CD4-positive, alpha-beta memory T cell (primary cell): ENCODE data around the gene ZNF687. TPM values are rescaled to one million over a fixed set of nuclear protein-coding genes. Genes with fewer than 3 reads are reported as not detected.

ENCODE experiments used
- CTCF ChIA-PET: fragments of 350-600 bp; sonication (Branson Sonifier 250); formaldehyde crosslinking; loops from one replicate; lab custom pipeline; 2021; ENCODE audit warnings: inconsistent platforms; ENCODE audit not compliant: partially characterized antibody; lab: Charles Lee
- POLR2A ChIA-PET: fragments of 350-600 bp; sonication (Branson Sonifier 250); formaldehyde crosslinking; loops from one replicate; lab custom pipeline; 2021; ENCODE audit not compliant: partially characterized antibody; lab: Charles Lee
- DNase-seq, 5 donors: peaks; one replicate each; pipeline versions ENCODE4 v3.0.0 to v3.0.0-alpha.2; 2020 to 2022; ENCODE audit warnings: mixed read lengths in 1 of 5
- H3K27ac ChIP-seq: one replicate; pipeline ENCODE4 v1.7.0; 2013; ENCODE audit warnings: low read depth, low read length
- H3K27me3 ChIP-seq: 2 replicates; pipeline ENCODE4 v1.7.0; 2013; ENCODE audit warnings: mild to moderate bottlenecking, low read length, moderate library complexity; ENCODE audit not compliant: insufficient read depth
- H3K36me3 ChIP-seq: 2 replicates; pipeline ENCODE4 v1.7.0; 2013; ENCODE audit warnings: mild to moderate bottlenecking, low read length, moderate library complexity; ENCODE audit not compliant: insufficient read depth
- H3K4me1 ChIP-seq: 2 replicates; pipeline ENCODE4 v1.7.0; 2013; ENCODE audit warnings: mild to moderate bottlenecking, low read length, moderate library complexity; ENCODE audit not compliant: insufficient read depth
- H3K4me3 ChIP-seq, 2 donors: one replicate each; pipeline ENCODE4 v1.7.0; 2013; ENCODE audit warnings: low read length in 2 of 2, mild to moderate bottlenecking in 1 of 2
- H3K9me3 ChIP-seq, 2 donors: one replicate each; pipeline ENCODE4 v1.7.0; 2013; ENCODE audit warnings: low read length in 2 of 2, control low read depth in 1 of 2; ENCODE audit not compliant: control insufficient read depth in 1 of 2
- H3K27ac Mint-ChIP-seq, 7 donors: one replicate each; pipeline ENCODE4 v1.8.0; 2020 to 2021; ENCODE audit warnings: mixed read lengths in 7 of 7, mild to moderate bottlenecking in 6 of 7, inconsistent platforms in 3 of 7, moderate library complexity in 3 of 7
- H3K27me3 Mint-ChIP-seq, 2 donors: one replicate each; pipeline ENCODE4 v1.8.0; 2020 to 2021; ENCODE audit warnings: mixed read lengths in 2 of 2
- H3K36me3 Mint-ChIP-seq, 2 donors: one replicate each; pipeline ENCODE4 v1.8.0; 2020 to 2021; ENCODE audit warnings: mixed read lengths in 2 of 2, inconsistent platforms in 1 of 2, mild to moderate bottlenecking in 1 of 2
- H3K4me1 Mint-ChIP-seq, 4 donors: one replicate each; pipeline ENCODE4 v1.8.0; 2020 to 2021; ENCODE audit warnings: mixed read lengths in 4 of 4, mild to moderate bottlenecking in 1 of 4
- H3K4me3 Mint-ChIP-seq, 8 donors: one replicate each; pipeline ENCODE4 v1.8.0; 2020 to 2021; ENCODE audit warnings: mixed read lengths in 8 of 8, mild to moderate bottlenecking in 7 of 8, moderate library complexity in 6 of 8, inconsistent platforms in 3 of 8
- H3K9me3 Mint-ChIP-seq, 8 donors: one replicate each; pipeline ENCODE4 v1.8.0; 2020 to 2021; ENCODE audit warnings: mixed read lengths in 8 of 8, mild to moderate bottlenecking in 5 of 8, inconsistent platforms in 3 of 8, moderate library complexity in 1 of 8
- intact Hi-C: fragments of 100-400 bp; cut with micrococcal nuclease; formaldehyde crosslinking; loops from one replicate; pipeline ENCODE4 v1.15.1; 2023
- polyA plus RNA-seq, 2 donors: library from polyadenylated mRNA; unstranded; fragments of 300-500 nt; fragmentation: Illumina TruSeq; gene quantifications; one replicate each; pipeline ENCODE4 v1.2.3, GENCODE V29; 2021
- total RNA-seq, 2 experiments: library from RNA; stranded (reverse); gene quantifications; one replicate each; pipeline ENCODE4 v1.2.3, GENCODE V29; 2021

The ZNF687 gene
- total and polyA plus RNA-seq, 4 experiments from 2014 or later = 0.36 to 39.3 (median 20.2) TPM

DNA sequence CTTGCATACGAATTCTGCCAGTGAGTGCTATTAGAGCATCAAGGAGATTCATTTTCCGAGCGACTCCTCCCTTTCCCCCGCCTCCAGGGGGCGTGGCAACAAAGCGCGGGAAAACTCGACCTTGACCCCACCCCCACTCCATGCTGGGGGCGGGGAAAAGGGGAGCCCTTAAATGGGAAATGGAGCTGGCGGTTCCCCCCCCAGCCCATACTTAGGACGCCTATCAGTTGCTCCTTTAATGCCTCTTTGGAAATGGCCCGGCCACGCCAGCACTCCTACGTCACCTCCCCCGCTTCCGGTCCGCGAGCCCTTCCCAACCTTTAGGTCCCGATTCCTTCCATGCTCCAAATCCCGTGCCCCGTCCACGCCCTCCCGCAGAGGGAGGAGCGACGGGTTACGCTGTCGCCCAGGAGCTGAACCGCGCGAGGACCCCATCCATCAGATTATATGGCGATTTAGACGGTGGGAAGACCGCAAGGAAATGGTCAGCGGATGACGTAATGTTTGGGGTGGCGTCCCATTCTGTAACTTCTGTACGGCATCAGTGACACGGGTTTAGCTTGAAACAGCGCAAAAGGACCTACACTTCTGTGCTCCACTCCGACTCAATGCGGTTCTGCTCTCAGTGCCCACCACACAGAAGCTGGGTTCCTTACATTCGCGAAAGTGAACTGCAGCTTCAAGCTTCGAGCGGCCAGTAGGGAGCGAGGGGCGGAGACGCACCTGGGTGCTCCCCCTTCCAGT lies 702 bp upstream of the ZNF687 start:
- Histone ChIP-seq H3K27ac (peak overlapping the region; percentile 94), H3K27me3 (no peaks in the 10 kb centered on the region), H3K36me3 (peaks cover 7% of the 10 kb centered on the region), H3K9me3 (no peaks in the 10 kb centered on the region), H3K4me1 (peaks cover 25% of the 10 kb centered on the region), H3K4me3 (peak overlapping the region; percentile 71 to 99)
- Mint-ChIP-seq H3K27ac (peak overlapping the region; percentile 96 to 100 (median 99)), H3K4me3 (peak overlapping the region; percentile 94 to 99 (median 98)), H3K36me3 (peaks cover 6 to 35% of the 10 kb centered on the region in 2 donors), H3K27me3 (no peaks in the 10 kb centered on the region), H3K4me1 (peaks cover 14 to 47% (median 33%) of the 10 kb centered on the region in 4 donors), H3K9me3 (peaks cover 0 to 8% (median 0%) of the 10 kb centered on the region in 8 donors)
- ChIA-PET POLR2A (interaction anchor here (0.6 to 4.1 kb wide), 26 partner anchors 8 to 1394 kb away, joined by 3 to 50 read pairs (median 5); partner anchors contain the start of genes C1orf56, CDC42SE1, LYSMD1 and MINDY1), CTCF (interaction anchor here (0.8 to 6.1 kb wide), 13 partner anchors 14 to 721 kb away, joined by 3 to 56 read pairs (median 4); partner anchors contain the start of genes PI4KB, PSMB4 and PSMD4)
- intact Hi-C loops = loop anchor here (1.0 kb wide), 7 partner anchors 27 to 230 kb away; partner anchors contain the start of genes CGN, PI4KB, PIP5K1A and PSMB4
- peak; percentile 93 to 98 (median 95) for DNase-seq

- peak overlapping the region; percentile 85 to 97 (median 93) for H3K27ac Mint-ChIP-seq
- ChIA-PET POLR2A (interaction anchor here (0.5 to 4.1 kb wide), 12 partner anchors 11 to 117 kb away, joined by 3 to 50 read pairs (median 5); partner anchors contain the start of genes PI4KB, PSMB4 and PSMD4), CTCF (interaction anchor here (0.6 to 6.1 kb wide), 5 partner anchors 19 to 77 kb away, joined by 3 to 56 read pairs (median 4); no protein-coding TSS in a partner anchor)
- Histone ChIP-seq H3K36me3 (peaks cover 24% of the 10 kb centered on the region), H3K27me3 (no peaks in the 10 kb centered on the region), H3K9me3 (no peaks in the 10 kb centered on the region), H3K4me1 (peaks cover 25% of the 10 kb centered on the region), H3K27ac (peak overlapping the region; percentile 94), H3K4me3 (peak overlapping the region; percentile 71 to 99)
- H3K27me3 Mint-ChIP-seq = no peaks in the 10 kb centered on the region
- peaks cover 14 to 47% (median 33%) of the 10 kb centered on the region in 4 donors for H3K4me1 Mint-ChIP-seq
- intact Hi-C loops = loop anchor here (1.0 to 2.0 kb wide), 2 partner anchors 93 to 508 kb away; partner anchors contain the start of genes TDRKH and VPS72
- peaks cover 0 to 6% (median 0%) of the 10 kb centered on the region in 8 donors for H3K9me3 Mint-ChIP-seq
- H3K36me3 Mint-ChIP-seq = peaks cover 10 to 47% of the 10 kb centered on the region in 2 donors
- peak in 4 of 5 donors; percentile 14 to 54 (median 23) for DNase-seq
- H3K4me3 Mint-ChIP-seq = peak overlapping the region; percentile 87 to 99 (median 95)
These were observed 1.0 kb downstream of the ZNF687 start for GRCh38 chr1:151282883-151283725.

DNA sequence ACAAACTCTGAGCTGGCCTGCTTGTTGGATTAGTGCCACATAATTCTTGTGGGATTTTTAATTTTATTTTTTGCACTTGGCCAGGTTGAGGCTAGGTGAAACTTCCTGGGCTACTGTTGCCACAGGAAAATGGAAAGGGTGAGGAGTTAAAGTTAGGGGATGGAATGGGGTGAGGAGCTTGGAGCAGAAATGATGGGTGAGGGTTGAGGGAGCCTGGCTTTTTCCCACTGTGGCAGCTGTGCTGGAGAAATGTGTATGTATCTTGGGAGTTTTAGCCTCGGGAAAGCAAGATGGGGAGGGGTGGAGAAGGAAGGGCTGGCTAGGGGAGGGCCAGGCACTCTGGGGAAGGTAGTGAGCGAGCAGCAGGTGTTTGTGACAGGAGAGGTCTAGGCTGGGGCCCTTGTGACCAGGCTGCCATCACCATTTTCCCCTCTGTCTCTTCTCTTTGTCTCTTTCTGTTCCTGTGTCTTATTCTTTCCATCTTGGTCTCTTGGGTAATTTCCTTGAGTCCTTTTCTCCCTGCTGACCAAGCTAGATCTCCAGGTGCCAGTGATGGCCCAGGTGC lies 2.0 kb downstream of the ZNF687 start:
- peaks cover 34% of the 10 kb centered on the region for H3K36me3 ChIP-seq
- Mint-ChIP-seq H3K27me3 (no peaks in the 10 kb centered on the region), H3K4me3 (peak overlapping the region; percentile 15 to 99 (median 94)), H3K27ac (peak overlapping the region; percentile 85 to 97 (median 94)), H3K4me1 (peaks cover 14 to 55% (median 41%) of the 10 kb centered on the region in 4 donors), H3K36me3 (peaks cover 16 to 57% of the 10 kb centered on the region in 2 donors), H3K9me3 (peaks cover 0 to 6% (median 0%) of the 10 kb centered on the region in 8 donors)
- ChIA-PET POLR2A (interaction anchor here (1.1 to 4.1 kb wide), 4 partner anchors 10 to 118 kb away, joined by 3 to 50 read pairs (median 24); partner anchors contain the start of gene PI4KB), CTCF (interaction anchor here (1.1 to 6.1 kb wide), 3 partner anchors 18 to 60 kb away, joined by 4 to 56 read pairs (median 10); no protein-coding TSS in a partner anchor)
- peak overlapping the region; percentile 94 for H3K27ac ChIP-seq
- intact Hi-C loops = no loop called here
- H3K4me1 ChIP-seq = peaks cover 25% of the 10 kb centered on the region
- H3K9me3 ChIP-seq = no peaks in the 10 kb centered on the region
- H3K4me3 ChIP-seq = no peak overlapping the region
- DNase-seq = no peak
- H3K27me3 ChIP-seq = no peaks in the 10 kb centered on the region

DNA sequence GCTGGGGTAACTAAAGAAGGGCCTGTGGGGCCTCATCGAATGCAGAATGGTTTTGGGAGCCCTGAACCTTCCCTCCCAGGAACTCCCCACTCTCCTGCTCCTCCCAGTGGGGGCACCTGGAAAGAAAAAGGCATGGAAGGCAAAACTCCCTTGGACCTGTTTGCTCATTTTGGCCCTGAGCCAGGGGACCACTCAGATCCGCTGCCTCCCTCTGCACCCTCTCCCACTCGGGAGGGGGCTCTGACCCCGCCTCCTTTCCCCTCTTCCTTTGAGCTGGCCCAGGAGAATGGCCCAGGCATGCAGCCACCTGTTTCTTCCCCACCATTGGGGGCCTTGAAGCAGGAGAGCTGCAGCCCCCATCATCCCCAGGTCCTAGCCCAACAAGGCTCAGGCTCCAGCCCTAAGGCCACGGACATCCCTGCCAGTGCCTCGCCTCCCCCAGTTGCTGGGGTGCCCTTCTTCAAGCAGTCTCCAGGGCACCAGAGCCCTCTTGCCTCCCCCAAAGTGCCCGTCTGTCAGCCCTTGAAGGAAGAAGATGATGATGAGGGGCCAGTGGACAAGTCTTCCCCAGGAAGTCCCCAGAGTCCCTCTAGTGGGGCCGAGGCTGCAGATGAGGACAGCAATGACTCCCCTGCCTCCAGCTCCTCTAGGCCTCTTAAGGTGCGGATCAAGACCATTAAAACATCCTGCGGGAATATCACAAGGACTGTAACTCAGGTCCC lies 4.7 kb downstream of the ZNF687 start:
- H3K4me1 ChIP-seq = peaks cover 20% of the 10 kb centered on the region
- ChIA-PET POLR2A (no interaction called here), CTCF (interaction anchor here (1.8 kb wide), 1 partner anchor 14 kb away, joined by 6 read pairs; no protein-coding TSS in a partner anchor)
- H3K27ac ChIP-seq = no peak overlapping the region
- peaks cover 50% of the 10 kb centered on the region for H3K36me3 ChIP-seq
- no peaks in the 10 kb centered on the region for H3K9me3 ChIP-seq
- intact Hi-C loops = no loop called here
- Mint-ChIP-seq H3K27ac (peak overlapping the region in 2 of 7 donors; percentile 44 to 48), H3K27me3 (no peaks in the 10 kb centered on the region), H3K4me3 (no peak overlapping the region), H3K36me3 (peaks cover 24 to 66% of the 10 kb centered on the region in 2 donors), H3K4me1 (peaks cover 15 to 44% (median 33%) of the 10 kb centered on the region in 4 donors), H3K9me3 (peaks cover 0 to 1% (median 0%) of the 10 kb centered on the region in 8 donors)
- no peak overlapping the region for H3K4me3 ChIP-seq
- DNase-seq = no peak
- no peaks in the 10 kb centered on the region for H3K27me3 ChIP-seq

DNA sequence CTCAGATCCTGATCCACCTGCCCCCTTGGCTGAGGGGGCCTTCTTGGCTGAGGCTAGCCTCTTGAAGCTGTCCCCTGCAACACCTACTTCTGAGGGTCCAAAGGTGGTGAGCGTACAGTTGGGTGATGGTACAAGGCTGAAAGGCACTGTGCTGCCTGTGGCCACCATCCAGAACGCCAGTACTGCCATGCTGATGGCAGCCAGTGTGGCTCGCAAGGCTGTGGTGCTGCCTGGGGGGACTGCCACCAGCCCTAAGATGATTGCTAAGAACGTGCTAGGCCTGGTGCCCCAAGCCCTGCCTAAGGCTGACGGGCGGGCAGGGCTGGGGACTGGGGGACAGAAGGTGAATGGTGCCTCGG lies 5.2 kb downstream of the ZNF687 start:
- ChIA-PET CTCF (interaction anchor here (1.8 kb wide), 1 partner anchor 14 kb away, joined by 6 read pairs; no protein-coding TSS in a partner anchor), POLR2A (no interaction called here)
- Histone ChIP-seq H3K9me3 (no peaks in the 10 kb centered on the region), H3K27me3 (no peaks in the 10 kb centered on the region), H3K4me1 (peaks cover 20% of the 10 kb centered on the region), H3K36me3 (peaks cover 56% of the 10 kb centered on the region), H3K27ac (no peak overlapping the region), H3K4me3 (no peak overlapping the region)
- Mint-ChIP-seq H3K4me3 (no peak overlapping the region), H3K27ac (peak overlapping the region in 1 of 7 donors; percentile 44), H3K9me3 (peaks cover 0 to 1% (median 0%) of the 10 kb centered on the region in 8 donors), H3K27me3 (no peaks in the 10 kb centered on the region), H3K36me3 (peaks cover 25 to 68% of the 10 kb centered on the region in 2 donors), H3K4me1 (peaks cover 15 to 40% (median 31%) of the 10 kb centered on the region in 4 donors)
- intact Hi-C loops = no loop called here
- DNase-seq = no peak
